SK-N-SH treated with all-trans-retinoic acid at 6 μM for 48 hours (cell line): ENCODE results near the gene ACAD10.

Source experiments
- BACH2 ChIP-seq: fragments of 250-450 bp; sonication (Bioruptor Pico); IDR thresholded peaks from 2 replicates; pipeline ENCODE4 v1.9.0; 2021; ENCODE audit warnings: mild to moderate bottlenecking, borderline replicate concordance
- CSRNP3 ChIP-seq: fragments of 250-450 bp; sonication (Bioruptor Pico); IDR thresholded peaks from 2 replicates; pipeline ENCODE4 v1.5.1; 2021; ENCODE audit warnings: mild to moderate bottlenecking, moderate library complexity
- GLIS3 ChIP-seq: fragments of 250-450 bp; sonication (Bioruptor Pico); IDR thresholded peaks from 2 replicates; pipeline ENCODE4 v1.5.0; 2020; ENCODE audit warnings: mild to moderate bottlenecking, moderate library complexity
- ISL1 ChIP-seq: fragments of 250-450 bp; sonication (Bioruptor Pico); IDR thresholded peaks from 2 replicates; pipeline ENCODE4 v2.1.2; 2022; ENCODE audit warnings: mild to moderate bottlenecking, moderate library complexity
- PATZ1 ChIP-seq: fragments of 250-450 bp; sonication (Bioruptor Pico); IDR thresholded peaks from 2 replicates; pipeline ENCODE4 v1.8.0; 2020; ENCODE audit warnings: mild to moderate bottlenecking, moderate library complexity, borderline replicate concordance
- PPARA ChIP-seq: fragments of 250-450 bp; sonication (Bioruptor Pico); IDR thresholded peaks from 2 replicates; pipeline ENCODE4 v1.5.0; 2020; ENCODE audit warnings: mild to moderate bottlenecking, borderline replicate concordance
- SNAI2 ChIP-seq: fragments of 250-450 bp; sonication (Bioruptor Pico); IDR thresholded peaks from 2 replicates; pipeline ENCODE4 v1.5.0; 2020; ENCODE audit warnings: mild to moderate bottlenecking, moderate library complexity
- ZNF8 ChIP-seq: fragments of 450-650 bp; formaldehyde crosslinking; IDR thresholded peaks from 2 replicates; pipeline ENCODE4 v1.5.0; 2020; ENCODE audit warnings: mild to moderate bottlenecking, moderate library complexity
- TF ChIP-seq, protein P1 (sequence below): fragments of 250-450 bp; sonication (Bioruptor Pico); IDR thresholded peaks from 2 replicates; pipeline ENCODE4 v1.5.1; 2020; ENCODE audit warnings: low read depth, mild to moderate bottlenecking, moderate library complexity

GRCh38 chr12:111645433-111645832 lies 40.4 kb upstream of the ACAD10 start:
- no peak for TF ChIP-seq PPARA (CRISPR knock-in tag)
- TF ChIP-seq CSRNP3 (CRISPR knock-in tag), result no peak
- no peak for TF ChIP-seq GLIS3
- TF ChIP-seq, protein P1, sequence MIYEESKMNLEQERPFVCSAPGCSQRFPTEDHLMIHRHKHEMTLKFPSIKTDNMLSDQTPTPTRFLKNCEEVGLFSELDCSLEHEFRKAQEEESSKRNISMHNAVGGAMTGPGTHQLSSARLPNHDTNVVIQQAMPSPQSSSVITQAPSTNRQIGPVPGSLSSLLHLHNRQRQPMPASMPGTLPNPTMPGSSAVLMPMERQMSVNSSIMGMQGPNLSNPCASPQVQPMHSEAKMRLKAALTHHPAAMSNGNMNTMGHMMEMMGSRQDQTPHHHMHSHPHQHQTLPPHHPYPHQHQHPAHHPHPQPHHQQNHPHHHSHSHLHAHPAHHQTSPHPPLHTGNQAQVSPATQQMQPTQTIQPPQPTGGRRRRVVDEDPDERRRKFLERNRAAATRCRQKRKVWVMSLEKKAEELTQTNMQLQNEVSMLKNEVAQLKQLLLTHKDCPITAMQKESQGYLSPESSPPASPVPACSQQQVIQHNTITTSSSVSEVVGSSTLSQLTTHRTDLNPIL (CRISPR knock-in tag), result no peak
- TF ChIP-seq ZNF8 (CRISPR knock-in tag), result no peak
- TF ChIP-seq PATZ1 (CRISPR knock-in tag), result no peak
- TF ChIP-seq BACH2 (CRISPR knock-in tag), result no peak
- no peak for TF ChIP-seq SNAI2 (CRISPR knock-in tag)
- no peak for TF ChIP-seq ISL1 (CRISPR knock-in tag)
